Glomerular endothelial cell (primary cell): ENCODE results near the gene PLA2G3. TPM values are rescaled to one million over a fixed set of nuclear protein-coding genes. Genes with fewer than 3 reads are reported as not detected.

Experiments
- DNase-seq: peaks from one replicate; pipeline ENCODE4 v3.0.0-alpha.2; 2011; ENCODE audit warnings: low read depth, low spot score; ENCODE audit errors: extremely low read depth
- total RNA-seq: library from RNA; depleted of rRNA; stranded (reverse); fragments of >200 nt; gene quantifications from 2 replicates; pipeline ENCODE4 v1.2.3, GENCODE V29; 2015

The PLA2G3 gene
- total RNA-seq, 1 donor from 2014 or later = not detected

DNA sequence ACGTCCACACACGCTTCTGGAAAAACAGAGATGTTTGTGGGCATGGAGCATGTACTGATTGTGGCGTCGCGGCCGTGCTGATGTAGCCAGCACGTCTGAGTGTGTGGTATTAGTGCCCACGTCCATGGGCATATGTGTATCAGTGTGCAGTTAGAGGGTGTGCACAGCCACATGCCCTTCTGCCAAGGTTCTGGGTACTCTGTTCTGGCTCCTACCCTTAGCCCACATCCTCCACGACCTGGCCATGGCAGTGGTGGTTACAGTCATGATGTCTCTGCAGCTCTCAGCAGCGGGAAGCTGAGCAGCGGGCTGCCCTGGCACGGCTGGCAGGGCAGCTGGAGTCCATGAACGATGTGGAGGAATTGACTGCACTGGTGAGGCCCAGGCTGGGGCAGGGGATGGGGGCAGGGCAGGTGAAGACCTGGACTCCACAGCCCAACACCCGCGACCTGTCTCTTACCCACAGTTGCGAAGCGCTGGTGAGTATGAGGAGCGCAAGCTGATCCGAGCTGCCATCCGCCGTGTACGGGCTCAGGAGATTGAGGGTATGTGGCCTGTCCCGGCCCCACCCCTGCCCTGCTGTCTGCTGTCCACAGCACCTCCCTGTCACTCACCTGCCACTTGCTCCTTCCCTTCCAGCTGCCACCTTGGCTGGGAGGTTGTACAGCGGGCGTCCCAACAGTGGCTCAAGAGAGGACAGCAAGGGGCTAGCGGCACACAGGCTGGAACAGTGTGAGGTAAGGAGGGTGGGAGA is 51.9 kb downstream of the PLA2G3 start:
- DNase-seq = no peak

DNA sequence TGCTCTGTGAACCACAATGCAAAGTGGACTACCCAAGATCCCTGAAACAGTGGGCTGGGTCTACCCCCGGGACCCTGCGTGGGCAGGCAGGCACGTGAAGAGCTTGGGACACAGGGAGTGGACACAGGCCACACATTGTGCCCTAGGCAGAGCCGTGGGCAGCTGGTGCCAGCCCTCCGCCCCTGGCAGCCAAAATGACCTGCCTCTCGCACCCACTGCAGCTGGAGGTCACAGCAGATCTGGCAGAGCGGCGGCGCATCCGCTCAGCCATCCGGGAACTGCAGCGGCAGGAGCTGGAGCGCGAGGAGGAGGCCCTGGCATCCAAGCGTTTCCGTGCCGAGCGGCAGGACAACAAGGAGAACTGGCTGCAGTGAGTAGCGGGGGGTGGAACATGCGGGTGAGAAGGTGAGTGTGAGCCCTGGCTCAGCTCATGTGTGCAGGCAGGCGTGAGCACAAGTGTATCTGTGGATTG is 52.5 kb downstream of the PLA2G3 start:
- DNase-seq = no peak

DNA sequence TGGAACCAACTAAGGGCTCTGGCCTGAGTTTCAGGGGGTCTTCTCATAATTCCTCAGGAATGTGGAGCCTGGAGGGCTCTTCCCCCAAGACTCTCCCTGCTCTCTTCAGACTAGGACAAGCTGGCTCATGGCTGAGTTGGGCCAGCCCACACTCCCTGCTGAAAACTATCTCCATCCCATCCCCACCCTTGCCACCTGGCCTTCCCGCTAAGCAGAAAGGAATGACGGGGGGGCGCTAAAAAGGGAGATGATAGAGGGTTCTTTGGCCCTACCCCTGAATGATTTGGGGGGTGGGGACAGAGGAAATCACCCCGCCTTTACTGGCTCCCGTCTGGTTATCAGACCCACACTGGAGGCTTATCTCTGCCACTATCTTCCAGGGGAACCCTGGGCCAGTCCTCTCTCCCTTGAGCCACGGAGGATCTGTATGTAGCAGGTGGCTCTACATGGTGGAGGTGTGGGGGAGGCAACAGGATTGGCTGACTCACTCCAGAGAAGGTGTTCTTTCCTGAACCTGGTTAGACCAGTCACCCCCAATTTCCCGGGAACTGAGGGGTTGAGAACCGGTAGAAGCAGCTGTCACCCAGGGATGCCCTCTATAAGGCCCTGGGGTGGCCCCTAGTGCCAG is 53.5 kb downstream of the PLA2G3 start:
- no peak for DNase-seq

DNA sequence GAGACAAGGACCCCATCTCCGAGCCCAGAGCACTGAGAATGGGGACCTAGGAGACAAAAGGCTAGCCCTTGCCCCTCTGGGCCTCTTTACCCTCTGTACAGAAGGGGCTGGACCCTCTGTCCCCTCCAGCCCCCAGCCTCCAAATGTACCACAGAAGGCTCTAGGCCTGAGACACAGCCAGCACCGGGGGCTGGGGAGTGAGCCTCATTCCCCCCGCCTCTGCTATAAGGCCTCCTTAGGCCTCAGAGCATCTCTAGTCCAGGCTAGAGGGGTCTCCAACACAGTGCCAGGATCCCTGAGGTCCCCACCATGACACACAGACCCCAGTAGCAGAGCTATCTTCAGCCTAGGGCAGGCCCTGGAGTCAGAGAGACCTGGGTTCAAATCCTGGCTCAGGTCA is 54.4 kb downstream of the PLA2G3 start:
- DNase-seq = no peak

DNA sequence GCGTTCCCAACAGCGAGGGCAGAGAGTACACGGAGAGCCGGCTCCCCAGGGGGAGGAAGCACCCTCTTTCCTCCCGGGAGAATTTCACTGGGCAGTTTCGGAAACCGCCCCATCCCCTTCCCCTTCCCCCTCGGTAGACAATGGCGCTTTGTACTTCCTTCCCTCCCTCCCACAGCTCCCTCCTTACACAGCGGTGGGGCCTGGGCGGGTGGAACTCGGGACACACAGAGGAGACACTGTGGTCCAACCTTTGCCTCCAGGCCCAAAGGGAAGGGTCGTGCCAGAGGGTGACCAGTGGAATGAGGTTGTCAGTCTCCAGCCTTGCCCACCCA is 54.8 kb downstream of the PLA2G3 start:
- DNase-seq = no peak

DNA sequence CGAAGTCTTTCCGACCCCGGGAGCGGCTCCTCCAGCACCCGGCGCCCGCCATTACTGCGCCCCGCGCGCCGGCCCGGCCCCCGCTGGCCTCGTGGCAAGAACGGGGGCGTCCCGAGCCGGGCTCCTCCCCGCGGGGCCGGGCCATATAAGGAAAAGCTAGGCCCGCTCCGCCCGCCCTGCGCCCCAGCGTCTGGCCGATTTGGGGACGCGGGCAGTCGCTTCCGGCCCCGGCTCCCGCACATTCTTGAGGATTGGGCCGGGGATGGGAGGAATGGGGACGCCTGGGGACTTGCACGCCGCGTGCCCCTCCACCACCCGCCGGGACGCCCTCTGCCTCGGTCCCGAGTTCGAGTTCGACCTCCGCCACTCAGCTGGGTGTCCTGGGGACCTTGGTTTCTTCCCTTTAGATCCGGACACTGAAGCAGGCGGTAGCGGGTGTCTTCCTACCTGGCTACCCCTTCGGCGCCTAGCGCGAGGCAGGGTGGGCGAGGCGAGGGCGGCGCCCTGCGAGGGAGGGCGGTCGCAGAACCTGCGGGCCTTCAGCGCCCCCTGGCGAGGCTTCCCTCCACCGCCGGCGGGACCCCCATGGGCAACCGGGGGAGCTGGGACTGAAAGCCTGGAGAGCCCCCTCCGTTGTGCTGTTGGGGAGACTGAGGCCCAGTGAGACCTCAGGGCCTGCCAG is 55.4 kb downstream of the PLA2G3 start:
- DNase-seq = no peak

Other genes starting within 250 kb of the PLA2G3 start
- 20.6 and 37.3 TPM in 2 replicates for gene MORC2, start 171.7 kb downstream of the PLA2G3 start, total RNA-seq
- 75.1 and 84.8 TPM in 2 replicates for gene TUG1, start 171.2 kb downstream of the PLA2G3 start, total RNA-seq
- gene SMTN, start 59.2 kb downstream of the PLA2G3 start, total RNA-seq = 123 and 220 TPM in 2 replicates
- 120 and 175 TPM in 2 replicates for gene SELENOM, start 32.9 kb downstream of the PLA2G3 start, total RNA-seq
- gene INPP5J, start 17.5 kb downstream of the PLA2G3 start, total RNA-seq = 0.35 and 2.1 TPM in 2 replicates
- gene RNF185, start 19.7 kb upstream of the PLA2G3 start, total RNA-seq = 24.1 and 28.4 TPM in 2 replicates
- gene LIMK2, start 71.8 kb upstream of the PLA2G3 start, total RNA-seq = 71.2 and 108 TPM in 2 replicates
- gene PIK3IP1, start 152.0 kb upstream of the PLA2G3 start, total RNA-seq = 21.9 and 26.5 TPM in 2 replicates
- gene PATZ1, start 205.8 kb upstream of the PLA2G3 start, total RNA-seq = 14.7 and 20.4 TPM in 2 replicates